Neuronal stem cell (in vitro differentiated cells): ENCODE data around the gene SOX5.

Source experiments
- DNase-seq: peaks from one replicate; pipeline ENCODE4 v3.0.0-alpha.2; 2013; ENCODE audit warnings: low spot score
- H2AFZ ChIP-seq: one replicate; pipeline ENCODE4 v1.6.1; 2013; ENCODE audit warnings: mild to moderate bottlenecking, low read length, inconsistent platforms
- H2AK5ac ChIP-seq: 2 replicates; pipeline ENCODE4 v1.6.1; 2013; ENCODE audit warnings: low read depth, mild to moderate bottlenecking, inconsistent platforms, low read length, moderate library complexity, mixed read lengths
- H2BK120ac ChIP-seq: 2 replicates; pipeline ENCODE4 v1.6.1; 2013; ENCODE audit warnings: low read depth, mild to moderate bottlenecking, inconsistent platforms, low read length, moderate library complexity, mixed read lengths
- H2BK12ac ChIP-seq: one replicate; pipeline ENCODE4 v1.6.1; 2013; ENCODE audit warnings: low read length, inconsistent platforms
- H2BK15ac ChIP-seq: 2 replicates; pipeline ENCODE4 v1.6.1; 2013; ENCODE audit warnings: mild to moderate bottlenecking, low read length, inconsistent platforms, mixed read lengths
- H2BK5ac ChIP-seq: one replicate; pipeline ENCODE4 v1.6.1; 2013; ENCODE audit warnings: inconsistent platforms, mild to moderate bottlenecking, low read length, moderate library complexity
- H3K14ac ChIP-seq: one replicate; pipeline ENCODE4 v1.6.1; 2013; ENCODE audit warnings: low read length, inconsistent platforms
- H3K18ac ChIP-seq: 2 replicates; pipeline ENCODE4 v1.6.1; 2013; ENCODE audit warnings: low read length, inconsistent platforms
- H3K23ac ChIP-seq: 2 replicates; pipeline ENCODE4 v1.6.1; 2013; ENCODE audit warnings: low read depth, mild to moderate bottlenecking, mixed read lengths, low read length, inconsistent platforms; ENCODE audit not compliant: poor library complexity
- H3K27ac ChIP-seq: replicated peaks from 3 replicates; pipeline ENCODE4 v1.5.1; 2013; ENCODE audit warnings: low read length, inconsistent platforms
- H3K27me3 ChIP-seq, 3 experiments: 2 replicates each; pipeline ENCODE4 v1.6.1; 2013; ENCODE audit warnings: low read length in 3 of 3, mild to moderate bottlenecking in 2 of 3, inconsistent platforms in 1 of 3, low read depth in 1 of 3, mixed read lengths in 1 of 3, moderate library complexity in 1 of 3; ENCODE audit not compliant: control insufficient read depth in 3 of 3, insufficient read depth in 3 of 3
- H3K36me3 ChIP-seq, 2 donors: replicated peaks in 1 of 2; 2 replicates each; pipeline ENCODE4 v1.6.1; 2013; ENCODE audit warnings: low read length in 2 of 2; ENCODE audit not compliant: control insufficient read depth in 2 of 2, insufficient read depth in 2 of 2
- H3K4ac ChIP-seq: 2 replicates; pipeline ENCODE4 v1.6.1; 2013; ENCODE audit warnings: inconsistent platforms, mild to moderate bottlenecking, low read length, moderate library complexity
- H3K4me1 ChIP-seq, 2 donors: 1 replicate in 1 of 2; 2 replicates in 1 of 2; pipeline ENCODE4 v1.6.1; 2013; ENCODE audit warnings: low read length in 2 of 2, low read depth in 1 of 2; ENCODE audit not compliant: control insufficient read depth in 2 of 2, insufficient read depth in 1 of 2
- H3K4me2 ChIP-seq: one replicate; pipeline ENCODE4 v1.6.1; 2013; ENCODE audit warnings: mild to moderate bottlenecking, low read length, inconsistent platforms; ENCODE audit not compliant: insufficient read depth, poor library complexity, severe bottlenecking
- H3K4me3 ChIP-seq, 2 donors: 2 replicates each; pipeline ENCODE4 v1.5.1; 2013; ENCODE audit warnings: low read length in 2 of 2, mild to moderate bottlenecking in 2 of 2, inconsistent platforms in 1 of 2, moderate library complexity in 1 of 2
- H3K79me1 ChIP-seq: one replicate; pipeline ENCODE4 v1.6.1; 2013; ENCODE audit warnings: low read depth, mild to moderate bottlenecking, inconsistent platforms, low read length, moderate library complexity
- H3K9ac ChIP-seq: one replicate; pipeline ENCODE4 v1.6.1; 2013; ENCODE audit warnings: mild to moderate bottlenecking, low read depth, low read length, inconsistent platforms; ENCODE audit not compliant: poor library complexity
- H3K9me3 ChIP-seq, 2 donors: replicated peaks in 1 of 2; 2 replicates each; pipeline versions ENCODE3 to v1.6.1; 2013; ENCODE audit warnings: low read length in 2 of 2, mild to moderate bottlenecking in 2 of 2, inconsistent platforms in 1 of 2, low read depth in 1 of 2, mixed read lengths in 1 of 2, moderate library complexity in 1 of 2; ENCODE audit not compliant: control insufficient read depth in 2 of 2, insufficient read depth in 1 of 2
- H4K8ac ChIP-seq: one replicate; pipeline ENCODE4 v1.6.1; 2013; ENCODE audit warnings: low read depth, mild to moderate bottlenecking, inconsistent platforms, low read length, moderate library complexity
- H4K91ac ChIP-seq: one replicate; pipeline ENCODE4 v1.6.1; 2013; ENCODE audit warnings: low read length, low read depth, mild to moderate bottlenecking, inconsistent platforms; ENCODE audit not compliant: poor library complexity
- WGBS, 2 donors: extraction: QIAGEN DNeasy Blood & Tissue Kit; methylation state at CpG; one replicate each; pipeline ENCODE4 v1.1.7; 2013; ENCODE audit warnings: missing lambda C conversion rate in 2 of 2, mixed read lengths in 1 of 2; ENCODE audit not compliant: insufficient read length in 2 of 2, insufficient replicate concordance in 1 of 2; ENCODE audit errors: extremely low coverage in 2 of 2; 5-methylcytosine and 5-hydroxymethylcytosine counted together

The SOX5 gene

DNA sequence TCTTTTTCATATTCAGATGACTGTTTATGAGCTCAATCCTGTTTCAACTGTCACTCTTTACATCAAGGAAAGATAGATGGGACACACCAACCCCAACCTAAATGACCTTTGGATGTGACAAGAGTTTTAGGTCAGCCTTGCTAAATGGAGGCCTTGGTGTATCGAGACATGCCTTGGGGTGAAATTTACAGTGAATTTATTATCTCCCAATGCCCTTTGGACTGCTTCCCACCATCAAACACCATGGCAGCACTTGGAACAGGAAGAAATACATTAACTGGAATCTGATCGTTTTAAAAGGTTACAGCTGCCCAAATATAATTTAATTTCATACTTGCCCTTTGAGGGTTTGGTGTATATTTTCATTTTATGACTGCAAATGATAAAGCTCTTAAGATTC is 327.6 kb downstream of the SOX5 start:
- Histone ChIP-seq H3K4me3 (no peak overlapping the region), H2BK5ac (no peak overlapping the region), H3K18ac (no peak overlapping the region), H3K36me3 (peaks cover 0 to 2% of the 10 kb centered on the region in 2 donors), H3K27ac (no peak overlapping the region), H3K4ac (no peak overlapping the region), H2AFZ (no peak overlapping the region), H3K23ac (no peak overlapping the region), H3K4me2 (no peak overlapping the region), H4K91ac (no peak overlapping the region), H3K9me3 (peaks cover 2 to 18% of the 10 kb centered on the region in 2 donors), H3K9ac (no peak overlapping the region), H3K14ac (no peak overlapping the region), H3K27me3 (no peaks in the 10 kb centered on the region), H3K4me1 (peaks cover 2% of the 10 kb centered on the region in 2 donors), H3K79me1 (no peaks in the 10 kb centered on the region), H2AK5ac (no peak overlapping the region), H2BK120ac (no peak overlapping the region), H2BK15ac (no peak overlapping the region), H4K8ac (no peak overlapping the region), H2BK12ac (no peak overlapping the region)
- no CpG with 5 or more reads among the region's 2 CpGs for WGBS, 2 donors
- DNase-seq: no peak

DNA sequence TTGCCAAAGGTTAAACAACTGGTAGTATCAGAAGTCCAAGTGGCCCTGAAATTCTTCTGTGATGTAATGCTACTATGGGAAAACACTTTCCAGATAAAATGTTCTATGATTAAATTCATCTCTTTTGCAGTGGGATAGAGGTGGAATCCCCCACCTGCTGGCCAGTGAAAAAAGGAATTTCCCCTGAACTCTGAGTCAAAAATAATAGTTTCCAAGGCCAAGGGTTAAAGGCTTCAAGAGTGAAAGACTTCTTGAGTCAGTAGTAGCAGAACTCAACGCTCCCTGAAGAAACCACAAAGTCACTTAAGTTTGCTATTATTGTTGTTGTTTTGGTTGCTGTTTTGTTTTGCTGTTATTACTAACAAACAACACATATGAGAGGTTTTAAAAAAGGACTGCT is 330.8 kb downstream of the SOX5 start:
- Histone ChIP-seq H3K18ac (no peak overlapping the region), H2BK12ac (no peak overlapping the region), H3K4me3 (no peak overlapping the region), H3K4me2 (no peak overlapping the region), H3K9me3 (peaks cover 2 to 4% of the 10 kb centered on the region in 2 donors), H3K14ac (no peak overlapping the region), H3K4ac (no peak overlapping the region), H3K4me1 (peaks cover 2% of the 10 kb centered on the region in 2 donors), H3K23ac (no peak overlapping the region), H2BK15ac (no peak overlapping the region), H3K36me3 (peaks cover 0 to 3% of the 10 kb centered on the region in 2 donors), H2AFZ (no peak overlapping the region), H2AK5ac (no peak overlapping the region), H3K27ac (no peak overlapping the region), H3K27me3 (no peaks in the 10 kb centered on the region), H2BK120ac (no peak overlapping the region), H3K9ac (no peak overlapping the region), H4K91ac (no peak overlapping the region), H4K8ac (no peak overlapping the region), H2BK5ac (no peak overlapping the region), H3K79me1 (no peaks in the 10 kb centered on the region)
- WGBS, 2 donors: no CpG with 5 or more reads among the region's 1 CpG
- no peak for DNase-seq

DNA sequence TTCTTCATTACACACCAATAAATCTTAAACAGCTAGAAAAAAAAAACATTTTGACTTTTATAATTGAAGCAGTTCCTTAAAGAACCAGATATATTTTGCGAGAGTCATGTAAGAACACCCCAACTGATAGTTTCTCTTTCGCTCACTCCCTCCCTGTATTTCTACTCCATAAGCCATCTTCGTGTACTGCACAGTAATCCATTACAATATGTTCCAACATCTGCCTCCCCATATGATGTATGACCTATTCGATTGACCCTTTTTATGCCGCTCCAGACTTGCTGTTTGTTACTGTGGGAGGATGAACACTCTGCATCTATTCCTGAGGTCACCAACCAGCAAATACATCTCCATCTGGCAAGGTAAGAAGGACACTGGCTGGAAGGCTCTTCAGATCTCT is 331.7 kb downstream of the SOX5 start:
- Histone ChIP-seq H2BK15ac (no peak overlapping the region), H3K9me3 (peaks cover 2 to 4% of the 10 kb centered on the region in 2 donors), H3K27ac (no peak overlapping the region), H3K4me2 (no peak overlapping the region), H4K91ac (no peak overlapping the region), H2BK12ac (no peak overlapping the region), H4K8ac (no peak overlapping the region), H2AFZ (no peak overlapping the region), H3K9ac (no peak overlapping the region), H3K27me3 (no peaks in the 10 kb centered on the region), H3K4me1 (peaks cover 2% of the 10 kb centered on the region in 2 donors), H3K18ac (no peak overlapping the region), H2BK120ac (no peak overlapping the region), H3K14ac (no peak overlapping the region), H3K36me3 (peaks cover 0 to 3% of the 10 kb centered on the region in 2 donors), H3K79me1 (no peaks in the 10 kb centered on the region), H3K4me3 (no peak overlapping the region), H2BK5ac (no peak overlapping the region), H2AK5ac (no peak overlapping the region), H3K23ac (no peak overlapping the region), H3K4ac (no peak overlapping the region)
- DNase-seq: no peak
- no CpG with 5 or more reads among the region's 5 CpGs for WGBS, 2 donors

DNA sequence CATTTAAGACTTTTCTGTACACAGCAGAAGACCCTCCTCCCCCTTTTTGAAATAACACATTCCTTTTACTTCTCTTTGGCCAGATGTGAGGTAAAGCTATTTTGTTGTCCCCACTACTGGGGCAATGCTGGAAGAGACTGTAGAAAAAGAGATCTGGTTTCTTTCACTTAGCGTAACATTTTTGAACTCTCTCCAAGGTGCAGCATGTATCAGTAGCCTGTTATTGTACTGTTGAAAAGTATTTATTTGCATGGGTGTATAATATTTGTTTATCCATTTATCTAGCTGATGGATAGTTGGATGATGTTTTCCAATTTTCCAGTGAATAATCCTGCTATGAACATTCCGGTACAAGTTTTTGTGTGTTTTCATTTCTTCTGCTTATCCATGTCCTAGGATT is 335.2 kb downstream of the SOX5 start:
- no peak overlapping the region for H2BK12ac ChIP-seq
- H3K79me1 ChIP-seq: no peaks in the 10 kb centered on the region
- no peak for DNase-seq
- no peak overlapping the region for H2BK5ac ChIP-seq
- no peak overlapping the region for H2BK120ac ChIP-seq
- H3K4me3 ChIP-seq: no peak overlapping the region
- H3K4me1 ChIP-seq: peaks cover 2% of the 10 kb centered on the region in 2 donors
- H4K8ac ChIP-seq: no peak overlapping the region
- H3K27ac ChIP-seq: no peak overlapping the region
- H3K9me3 ChIP-seq: peaks cover 2 to 4% of the 10 kb centered on the region in 2 donors
- H3K4me2 ChIP-seq: no peak overlapping the region
- no peak overlapping the region for H2AK5ac ChIP-seq
- WGBS, 2 donors: no CpG with 5 or more reads among the region's 2 CpGs
- no peak overlapping the region for H3K4ac ChIP-seq
- H3K23ac ChIP-seq: no peak overlapping the region
- no peaks in the 10 kb centered on the region for H3K27me3 ChIP-seq
- H3K36me3 ChIP-seq: peaks cover 0 to 3% of the 10 kb centered on the region in 2 donors
- H2BK15ac ChIP-seq: no peak overlapping the region
- H2AFZ ChIP-seq: no peak overlapping the region
- no peak overlapping the region for H3K9ac ChIP-seq
- no peak overlapping the region for H3K14ac ChIP-seq
- H4K91ac ChIP-seq: no peak overlapping the region
- no peak overlapping the region for H3K18ac ChIP-seq
